GM10266 (cell line): ENCODE results near the gene NFATC1.

ENCODE experiments used
- DNase-seq: peaks from one replicate; pipeline ENCODE4 v3.0.0; 2012; ENCODE audit errors: extremely low spot score
- TF ChIP-seq, protein P1 (sequence below): IDR thresholded peaks from 2 replicates; pipeline ENCODE4 v1.5.1; 2012; ENCODE audit warnings: mild to moderate bottlenecking, low read depth; ENCODE audit not compliant: control insufficient read depth, insufficient read depth; ENCODE audit errors: missing control alignments

The NFATC1 gene

DNA sequence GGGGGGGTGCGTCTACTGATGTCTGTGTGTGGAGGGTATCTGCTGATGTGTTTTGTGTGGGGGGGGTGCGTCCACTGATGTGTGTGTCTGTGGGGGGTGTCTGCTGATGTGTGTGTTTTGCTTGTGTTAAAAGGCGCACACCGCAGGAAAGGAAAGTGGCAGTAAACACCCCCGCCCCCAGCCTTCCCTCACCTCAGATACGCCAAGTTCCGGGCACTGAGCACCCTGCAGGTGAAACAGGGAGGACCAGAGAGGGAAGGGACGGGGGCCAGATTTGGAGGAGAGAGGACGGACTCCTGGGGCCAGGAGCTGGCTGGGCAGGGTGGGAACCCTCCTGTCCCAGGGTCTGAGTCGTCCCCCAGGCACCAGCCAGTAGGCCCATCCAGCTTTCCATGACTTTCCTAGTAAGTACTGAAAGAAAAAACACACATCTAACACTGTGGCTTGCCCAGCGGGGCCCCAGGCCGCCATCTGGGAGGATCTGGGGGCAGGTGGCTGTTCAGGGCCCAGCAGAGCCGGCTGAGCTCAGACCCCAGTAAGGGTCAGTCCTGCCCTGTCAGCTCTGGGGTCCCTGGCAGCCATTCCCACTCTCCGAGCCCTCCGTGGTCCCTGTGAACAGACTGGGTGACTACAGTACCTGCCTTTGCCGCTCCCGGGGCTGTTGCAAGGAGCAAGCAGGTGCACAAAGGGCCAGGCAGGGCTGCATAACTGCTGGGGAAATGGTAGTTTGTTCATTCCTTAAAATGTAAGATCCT, 126.9 kb downstream of the NFATC1 start:
- TF ChIP-seq, protein P1, sequence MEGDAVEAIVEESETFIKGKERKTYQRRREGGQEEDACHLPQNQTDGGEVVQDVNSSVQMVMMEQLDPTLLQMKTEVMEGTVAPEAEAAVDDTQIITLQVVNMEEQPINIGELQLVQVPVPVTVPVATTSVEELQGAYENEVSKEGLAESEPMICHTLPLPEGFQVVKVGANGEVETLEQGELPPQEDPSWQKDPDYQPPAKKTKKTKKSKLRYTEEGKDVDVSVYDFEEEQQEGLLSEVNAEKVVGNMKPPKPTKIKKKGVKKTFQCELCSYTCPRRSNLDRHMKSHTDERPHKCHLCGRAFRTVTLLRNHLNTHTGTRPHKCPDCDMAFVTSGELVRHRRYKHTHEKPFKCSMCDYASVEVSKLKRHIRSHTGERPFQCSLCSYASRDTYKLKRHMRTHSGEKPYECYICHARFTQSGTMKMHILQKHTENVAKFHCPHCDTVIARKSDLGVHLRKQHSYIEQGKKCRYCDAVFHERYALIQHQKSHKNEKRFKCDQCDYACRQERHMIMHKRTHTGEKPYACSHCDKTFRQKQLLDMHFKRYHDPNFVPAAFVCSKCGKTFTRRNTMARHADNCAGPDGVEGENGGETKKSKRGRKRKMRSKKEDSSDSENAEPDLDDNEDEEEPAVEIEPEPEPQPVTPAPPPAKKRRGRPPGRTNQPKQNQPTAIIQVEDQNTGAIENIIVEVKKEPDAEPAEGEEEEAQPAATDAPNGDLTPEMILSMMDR = no peak
- DNase-seq = no peak

DNA sequence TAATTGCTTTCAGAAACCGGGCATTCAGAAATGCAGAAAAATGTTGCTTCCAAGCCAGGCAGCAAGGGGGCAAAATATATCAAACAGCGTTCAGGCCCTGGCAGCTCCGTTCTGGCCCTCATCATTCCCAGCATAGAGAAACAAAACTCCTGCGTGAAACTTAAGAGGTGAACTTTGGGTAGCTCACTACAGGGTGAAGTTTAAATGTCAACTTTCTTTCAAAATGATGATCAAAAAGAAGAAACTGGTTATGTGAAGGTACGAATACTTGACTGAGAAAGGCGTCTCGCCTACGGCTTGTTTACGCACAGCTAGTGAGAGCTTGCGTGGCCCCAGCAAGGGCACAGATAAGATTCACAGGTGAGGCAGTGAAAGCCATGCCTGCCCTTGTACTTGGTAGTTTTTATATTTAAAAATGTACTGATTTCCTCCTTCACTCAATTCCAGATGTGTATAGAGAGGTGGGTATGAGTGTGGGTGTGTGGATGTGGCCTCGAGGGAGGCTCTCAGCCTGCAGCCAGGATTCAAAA, 127.5 kb downstream of the NFATC1 start:
- TF ChIP-seq, protein P1 = no peak
- DNase-seq = peak; percentile 60

DNA sequence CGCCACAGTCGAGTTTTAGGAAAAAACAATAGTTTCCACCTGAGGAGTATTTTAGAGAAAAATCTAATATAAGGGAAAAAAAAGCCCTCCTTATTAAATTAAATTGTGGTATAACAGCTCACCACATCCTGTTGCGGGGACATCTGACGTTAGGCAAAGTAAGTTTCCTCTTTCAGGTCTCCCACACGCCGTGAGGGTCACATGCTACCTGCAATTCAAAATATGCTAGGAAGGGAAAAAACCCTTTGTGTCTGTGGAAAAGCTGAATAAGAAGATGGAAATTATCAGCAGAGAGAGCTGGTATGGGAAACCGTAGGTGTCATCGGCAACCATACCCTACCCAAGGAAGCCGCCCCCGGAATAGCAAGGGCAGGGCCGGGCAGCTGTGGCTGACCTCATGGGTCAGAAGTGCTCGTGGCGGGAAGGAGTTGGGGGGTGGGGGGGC, 128.0 kb downstream of the NFATC1 start:
- TF ChIP-seq, protein P1 = no peak
- peak; percentile 77 for DNase-seq

DNA sequence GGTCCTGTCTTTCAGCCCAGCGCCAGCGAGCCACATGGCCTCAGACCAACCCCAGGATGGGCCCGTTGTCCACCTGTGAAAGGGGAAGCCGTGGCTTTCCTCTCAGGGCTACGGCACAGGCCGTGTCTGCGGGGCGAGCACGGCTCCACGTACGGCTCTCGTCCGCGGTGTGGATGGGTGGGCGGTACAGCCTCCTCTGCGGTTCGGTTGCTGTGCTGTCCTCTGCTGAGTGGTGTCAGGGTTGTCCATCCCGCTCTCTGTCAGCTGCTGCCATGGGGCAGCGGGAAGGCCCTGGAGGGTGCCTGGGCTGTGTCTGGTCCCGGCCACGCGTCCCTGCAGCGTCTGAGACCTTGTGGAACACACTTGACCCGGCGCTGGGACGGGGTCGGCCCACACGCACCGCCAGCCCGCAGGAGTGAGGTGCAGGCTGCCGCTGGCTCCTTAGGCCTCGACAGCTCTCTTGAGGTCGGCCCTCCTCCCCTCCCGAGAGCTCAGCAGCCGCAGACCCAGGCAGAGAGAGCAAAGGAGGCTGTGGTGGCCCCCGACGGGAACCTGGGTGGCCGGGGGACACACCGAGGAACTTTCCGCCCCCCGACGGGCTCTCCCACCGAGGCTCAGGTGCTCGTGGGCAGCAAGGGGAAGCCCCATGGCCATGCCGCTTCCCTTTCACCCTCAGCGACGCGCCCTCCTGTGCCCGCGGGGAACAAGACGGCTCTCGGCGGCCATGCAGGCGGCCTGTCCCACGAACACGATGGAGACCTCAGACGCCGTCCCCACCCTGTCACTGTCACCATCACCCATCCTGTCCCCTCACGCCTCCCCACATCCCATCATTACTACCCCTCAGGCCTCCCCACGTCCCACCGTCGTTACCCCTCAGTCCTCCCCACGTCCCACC, 128.7 kb downstream of the NFATC1 start:
- TF ChIP-seq, protein P1 = peak; percentile 22
- peak; percentile 70 for DNase-seq

DNA sequence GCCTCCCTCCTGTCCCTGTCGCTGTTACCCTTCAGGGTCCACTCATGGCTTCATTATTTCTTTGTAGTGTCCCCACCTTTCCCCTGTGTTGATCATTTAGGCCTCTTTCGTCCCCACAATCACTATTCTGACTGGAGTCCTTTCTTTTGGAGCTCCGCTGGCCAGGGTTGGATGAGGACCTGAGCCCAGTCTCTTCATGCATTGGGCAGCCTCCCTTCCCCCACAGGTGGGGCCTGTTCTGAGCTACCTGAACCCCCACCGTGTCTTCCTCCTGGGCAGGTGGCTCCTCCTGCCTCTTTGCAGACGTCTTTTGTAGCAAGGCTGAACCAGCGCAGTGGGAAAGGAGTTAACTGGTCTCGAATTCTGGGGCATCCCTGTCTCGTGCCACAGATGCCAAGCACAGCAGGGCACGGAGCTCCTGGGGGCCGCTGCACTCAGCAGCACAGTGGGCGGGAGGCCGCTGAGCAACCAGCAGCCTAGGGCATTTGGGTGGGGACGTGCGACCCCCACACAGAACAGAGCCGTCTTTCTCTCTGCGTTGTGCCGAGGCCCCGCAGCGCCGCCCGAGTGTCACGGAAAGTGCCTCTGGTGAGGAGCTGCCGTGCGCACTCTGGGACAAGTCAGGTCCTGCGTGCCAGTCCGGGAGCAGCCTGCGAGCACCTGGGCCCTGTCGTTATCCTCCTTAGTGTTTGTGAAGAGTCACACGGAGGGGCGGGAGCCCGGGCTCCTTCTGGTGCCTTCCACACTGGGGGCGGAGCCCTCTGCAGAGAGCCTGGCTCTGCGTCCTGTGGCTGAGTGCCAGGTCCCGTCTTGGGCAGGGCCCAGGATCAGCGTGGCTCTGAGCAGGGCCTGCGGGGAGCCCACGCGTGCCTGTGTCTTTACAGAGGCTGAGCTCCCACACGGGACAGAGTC, 130.1 kb downstream of the NFATC1 start:
- TF ChIP-seq, protein P1 = no peak
- no peak for DNase-seq
